GM19239 (cell line): ENCODE data around the gene PID1.
A peak's percentile ranks its signal among the peaks of the same experiment; 100 is the strongest.
"Not testable (repeated sequence)": the region's sequence is repeated elsewhere in the genome, so short reads cannot be mapped to it uniquely, and the experiment has no call there.

Experiments
- DNase-seq: peaks from one replicate; pipeline ENCODE4 v3.0.0; 2011; ENCODE audit warnings: low spot score; ENCODE audit not compliant: insufficient read length
- FAIRE-seq: peaks from 2 replicates; lab custom pipeline; 2011; peaks lifted over from hg19 to GRCh38; lab: Jason Lieb, UNC

PID1 gene

GRCh38 chr2:229223107-229223506 lies 48.0 kb downstream of the PID1 start:
- DNase-seq = no peak
- no peak for FAIRE-seq

- FAIRE-seq = no peak
- DNase-seq = no peak
Measured at GRCh38 chr2:229221641-229222040, 49.4 kb downstream of the PID1 start.

- no peak for FAIRE-seq
- no peak for DNase-seq
Measured at GRCh38 chr2:229220254-229220653, 50.8 kb downstream of the PID1 start.

- FAIRE-seq (no peak), DNase-seq (no peak)
Measured at GRCh38 chr2:229218329-229218921, 52.7 kb downstream of the PID1 start.

GRCh38 chr2:229212241-229212640 lies 58.8 kb downstream of the PID1 start:
- DNase-seq (no peak), FAIRE-seq (no peak)

- no peak for FAIRE-seq
- DNase-seq = no peak
Measured at GRCh38 chr2:229210641-229211040, 60.4 kb downstream of the PID1 start.

- no peak for FAIRE-seq
- no peak for DNase-seq
Measured at GRCh38 chr2:229206548-229206947, 64.5 kb downstream of the PID1 start.

- FAIRE-seq (no peak), DNase-seq (no peak)
Measured at GRCh38 chr2:229205704-229206103, 65.4 kb downstream of the PID1 start.

GRCh38 chr2:229202646-229203045 lies 68.4 kb downstream of the PID1 start:
- FAIRE-seq = no peak
- no peak for DNase-seq

- FAIRE-seq = peak; percentile 21
- no peak for DNase-seq
Measured at GRCh38 chr2:229201521-229201920, 69.6 kb downstream of the PID1 start.

GRCh38 chr2:229199267-229199666 lies 71.8 kb downstream of the PID1 start:
- FAIRE-seq (no peak), DNase-seq (no peak)

- FAIRE-seq (no peak), DNase-seq (no peak)
Measured at GRCh38 chr2:229196448-229196847, 74.6 kb downstream of the PID1 start.

GRCh38 chr2:229195346-229195947 lies 75.6 kb downstream of the PID1 start:
- FAIRE-seq = no peak

GRCh38 chr2:229193281-229193680 lies 77.8 kb downstream of the PID1 start:
- FAIRE-seq (no peak), DNase-seq (no peak)

More at GRCh38 chr2:229195346-229195947, 75.6 kb downstream of the PID1 start:
- DNase-seq = no peak

- no peak for DNase-seq
- FAIRE-seq = no peak
Measured at GRCh38 chr2:229191413-229191812, 79.7 kb downstream of the PID1 start.

GRCh38 chr2:229187123-229187522 lies 84.0 kb downstream of the PID1 start:
- not testable (repeated sequence) for FAIRE-seq, DNase-seq

- FAIRE-seq = no peak
Measured at GRCh38 chr2:229181641-229182040, 89.4 kb downstream of the PID1 start.

GRCh38 chr2:229180658-229181057 lies 90.4 kb downstream of the PID1 start:
- DNase-seq (no peak), FAIRE-seq (no peak)

More at GRCh38 chr2:229181641-229182040, 89.4 kb downstream of the PID1 start:
- DNase-seq = no peak

GRCh38 chr2:229179628-229180027 lies 91.5 kb downstream of the PID1 start:
- no peak for DNase-seq
- FAIRE-seq = no peak

- no peak for DNase-seq
- no peak for FAIRE-seq
Measured at GRCh38 chr2:229178706-229179105, 92.4 kb downstream of the PID1 start.

- no peak for FAIRE-seq
- DNase-seq = no peak
Measured at GRCh38 chr2:229178117-229178516, 93.0 kb downstream of the PID1 start.

GRCh38 chr2:229176136-229176535 lies 95.0 kb downstream of the PID1 start:
- no peak for DNase-seq
- no peak for FAIRE-seq
